HG03520 (cell line): ENCODE measurements around the gene CISTR.
"Not testable (repeated sequence)": the region's sequence is repeated elsewhere in the genome, so short reads cannot be mapped to it uniquely, and the experiment has no call there.

Experiments
- ATAC-seq: cut with Tn5 transposase; IDR thresholded peaks from one replicate; pipeline ENCODE4 v1.9.1; 2021; ENCODE audit warnings: mild to moderate bottlenecking, moderate library complexity; ENCODE audit not compliant: unreplicated experiment

The CISTR gene

DNA sequence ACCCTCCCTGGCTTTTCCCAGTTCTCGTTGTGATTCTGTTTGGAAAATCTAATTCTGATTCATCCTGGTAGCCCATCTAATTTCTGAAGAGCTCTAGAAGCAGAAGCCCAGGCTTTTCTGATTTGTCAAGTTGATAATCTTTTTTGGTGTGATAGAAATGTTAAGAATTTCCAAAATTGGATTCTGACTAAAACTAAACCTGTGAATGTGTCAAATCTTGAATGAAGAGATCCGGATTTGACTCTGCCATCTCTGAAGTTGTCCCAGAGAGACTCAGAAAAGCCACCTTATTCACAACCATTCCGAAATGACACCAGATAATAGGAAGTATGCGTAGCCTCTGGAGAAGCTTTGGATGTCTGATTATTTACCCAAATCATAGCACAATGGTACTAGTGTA lies 12.8 kb upstream of the CISTR start:
- ATAC-seq: no peak

DNA sequence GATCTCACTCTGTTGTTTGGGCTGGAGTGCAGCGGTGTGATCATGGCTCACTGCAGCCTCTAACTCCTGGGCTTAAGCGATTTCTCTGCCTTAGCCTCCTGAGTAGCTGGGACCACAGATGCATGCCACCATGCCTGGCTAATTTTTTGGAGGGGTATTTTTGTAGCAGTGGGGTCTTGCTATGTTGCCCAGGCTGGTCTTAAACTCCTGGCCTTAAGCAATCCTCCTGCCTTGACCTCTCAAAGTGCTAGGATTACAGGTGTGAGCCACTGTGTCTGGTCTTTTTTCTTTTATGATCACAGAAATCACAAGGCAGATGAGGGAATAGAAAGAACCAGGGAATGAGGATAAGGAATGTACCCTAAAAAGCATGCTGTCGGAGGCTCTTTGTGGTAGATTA lies 11.0 kb upstream of the CISTR start:
- not testable (repeated sequence) for ATAC-seq

DNA sequence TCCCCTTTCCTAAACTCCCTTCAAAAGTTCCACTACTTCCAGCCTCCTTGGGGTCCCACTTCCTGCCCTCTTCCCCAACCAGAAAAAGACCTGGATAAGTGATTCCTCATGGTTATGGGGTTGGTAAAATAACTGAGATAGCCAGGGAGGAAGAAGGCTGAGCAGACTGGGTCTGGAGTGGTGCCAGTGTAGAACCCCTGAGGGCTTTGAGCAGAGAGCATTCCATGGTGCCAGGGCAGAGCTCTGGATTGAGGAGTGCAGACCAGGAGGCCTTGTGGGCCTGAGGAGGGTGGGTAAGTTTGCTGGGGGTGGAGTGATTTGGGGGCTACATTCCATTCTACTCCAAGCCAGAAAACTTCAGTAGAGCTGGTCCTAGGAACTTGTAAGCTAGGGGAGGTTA lies 9.5 kb upstream of the CISTR start:
- no peak for ATAC-seq

DNA sequence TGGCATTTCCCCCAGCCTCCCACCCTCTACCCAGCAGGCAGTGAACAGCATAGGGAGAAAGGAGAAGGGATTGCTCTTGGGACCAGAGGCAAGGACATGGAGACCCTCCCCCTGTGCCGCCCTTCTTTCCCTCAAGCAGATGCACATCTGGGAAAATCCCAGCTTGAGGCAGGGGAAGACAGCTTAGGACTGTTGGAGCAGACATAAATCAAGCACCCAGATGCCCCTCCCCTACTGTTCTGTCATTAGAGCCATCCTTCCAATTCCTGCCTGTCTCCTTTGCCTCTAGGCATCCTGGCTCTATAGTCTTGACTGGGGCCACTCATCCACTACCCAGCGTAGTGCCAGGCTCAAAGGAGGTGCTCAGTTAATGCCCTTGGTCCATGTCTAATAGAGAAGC lies 7.5 kb upstream of the CISTR start:
- ATAC-seq: no peak

DNA sequence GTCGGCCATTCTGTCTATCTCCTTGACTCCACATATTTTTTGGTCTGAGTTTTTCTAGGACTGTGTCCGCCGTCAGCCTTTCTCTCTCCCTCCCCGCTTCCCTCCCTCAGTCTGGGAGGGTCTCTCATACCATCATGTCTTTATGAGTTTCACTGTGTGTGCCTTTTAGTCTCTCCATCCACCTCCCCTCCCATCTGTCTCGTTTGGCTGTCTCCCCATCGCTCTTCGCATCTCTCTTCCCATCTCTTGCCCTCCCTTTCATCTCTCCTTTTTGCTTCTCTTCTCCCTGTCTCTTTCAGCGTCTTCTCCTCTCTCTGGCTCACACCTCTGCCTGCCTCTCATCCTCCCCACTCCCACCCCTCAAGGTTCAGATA lies 6.9 kb upstream of the CISTR start:
- ATAC-seq: no peak

DNA sequence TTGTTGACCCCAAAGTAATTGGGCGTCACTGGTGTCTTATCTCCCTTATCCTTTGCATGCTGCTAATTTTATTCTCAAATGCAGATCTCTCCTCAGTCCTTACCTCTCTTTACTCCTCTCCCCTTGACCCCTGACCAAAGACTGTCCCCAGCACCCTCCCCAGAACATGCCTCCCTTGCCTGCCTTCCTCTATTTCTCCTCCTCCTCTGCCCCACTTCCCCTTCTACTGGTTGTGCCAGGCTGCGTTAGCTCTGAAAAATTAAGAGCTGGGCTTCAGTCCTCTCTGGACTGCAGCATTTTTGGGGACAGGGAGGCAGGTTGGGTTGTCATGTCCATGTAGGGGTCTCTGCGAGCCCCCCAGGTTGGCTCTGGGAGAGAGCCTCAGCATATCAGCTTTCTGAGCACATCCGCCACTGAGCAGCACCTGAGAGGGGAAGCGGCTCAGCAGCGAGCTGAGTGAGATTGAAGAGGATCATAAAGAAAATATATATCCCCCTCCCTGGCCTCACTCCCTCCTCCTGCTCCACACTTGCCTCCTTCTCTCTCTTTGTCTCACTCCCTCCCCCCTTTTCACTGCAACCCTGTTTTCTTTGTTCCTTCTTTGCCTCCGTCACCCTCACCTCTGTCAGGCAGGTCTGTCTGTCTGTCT lies 6.4 kb upstream of the CISTR start:
- ATAC-seq: no peak

DNA sequence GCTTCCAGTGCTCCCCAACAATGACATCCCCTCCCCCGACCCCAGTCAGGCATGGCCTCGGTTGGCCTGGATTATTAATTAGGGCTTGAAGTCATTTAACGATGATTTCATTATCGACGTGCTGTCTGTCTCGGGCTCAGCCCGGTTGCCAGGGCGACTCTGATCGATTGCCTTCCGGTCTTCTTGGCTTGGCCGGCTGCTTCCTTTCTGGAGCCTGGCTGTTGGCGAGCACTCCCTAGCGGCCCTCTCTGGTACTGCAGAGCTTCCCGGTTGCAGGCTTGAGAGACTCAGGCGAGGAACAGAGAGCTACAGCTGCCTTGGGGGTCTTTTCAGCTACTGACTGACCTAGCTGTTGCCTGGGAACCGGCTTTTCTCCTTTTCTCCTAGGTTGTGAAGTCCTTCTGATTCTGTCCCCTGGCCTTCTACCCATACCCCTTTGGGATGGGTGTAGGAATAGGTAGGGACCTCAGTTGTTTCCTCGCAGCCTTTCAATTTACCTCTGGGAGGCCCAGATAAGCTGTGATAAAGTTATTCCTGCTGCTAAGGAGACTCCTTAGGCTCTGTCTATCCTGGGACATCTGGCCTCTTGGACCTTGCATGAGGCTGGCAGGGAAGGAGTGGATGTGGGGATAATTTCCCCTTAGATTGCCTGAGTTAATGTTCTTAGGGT lies 5.5 kb upstream of the CISTR start:
- peak; percentile 79 for ATAC-seq

DNA sequence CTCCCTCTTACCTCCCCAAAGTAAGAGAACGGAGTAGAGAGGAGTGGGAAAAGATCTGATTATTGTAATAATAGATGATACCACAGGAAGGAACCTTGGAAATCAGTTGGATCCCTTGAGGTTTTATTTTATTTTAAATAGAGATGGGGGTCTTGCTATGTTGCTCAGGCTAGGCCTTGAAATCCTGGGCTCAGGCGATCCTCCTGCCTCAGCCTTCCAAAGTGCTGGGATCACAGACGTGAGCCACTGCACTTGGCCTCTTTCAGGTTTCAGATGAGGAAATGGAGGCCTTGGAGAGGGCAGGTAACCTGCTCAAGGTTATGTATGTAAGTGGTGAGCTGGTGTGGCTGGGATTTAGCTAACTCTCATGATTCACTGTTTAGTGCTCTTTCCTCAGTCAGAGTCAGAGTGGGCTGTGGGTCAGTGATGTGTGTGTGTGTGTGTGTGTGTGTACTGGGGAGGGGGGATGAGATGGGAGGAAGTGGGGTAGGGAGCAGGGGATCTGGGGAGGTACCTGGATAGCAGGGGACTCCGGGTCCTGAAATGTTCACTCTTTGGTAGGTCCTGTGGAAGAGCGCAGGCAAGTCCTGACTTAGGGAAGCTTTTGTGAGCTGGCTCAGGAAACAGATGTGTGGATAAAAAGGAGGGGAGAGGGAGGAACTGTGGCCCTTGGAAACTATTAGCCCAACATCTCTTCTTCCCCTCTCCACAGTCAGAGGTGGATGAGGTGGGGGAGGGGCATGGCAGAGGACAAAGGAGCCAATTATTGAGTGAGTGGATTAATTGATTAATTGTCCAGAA lies 4.7 kb upstream of the CISTR start:
- no peak for ATAC-seq

DNA sequence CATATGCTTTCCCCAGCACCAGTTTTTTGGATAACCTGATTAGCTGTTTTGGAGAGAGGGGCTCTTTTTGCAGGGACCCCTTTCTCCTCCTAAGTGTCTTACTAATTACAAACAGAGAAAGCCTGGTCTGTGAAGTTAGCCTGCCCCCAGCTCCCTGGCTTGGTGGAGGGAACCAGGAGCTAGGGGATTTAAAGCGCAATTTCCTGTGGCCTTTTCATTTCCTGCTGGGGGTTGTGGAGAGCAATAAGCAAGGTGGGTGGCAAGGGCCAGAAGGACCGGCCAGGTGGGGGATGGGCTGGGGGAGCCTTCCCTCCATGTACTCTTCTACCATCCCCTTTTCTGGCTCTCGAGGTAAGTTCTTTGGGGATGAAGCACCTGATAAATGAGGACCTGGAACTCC lies 4.1 kb upstream of the CISTR start:
- no peak for ATAC-seq

DNA sequence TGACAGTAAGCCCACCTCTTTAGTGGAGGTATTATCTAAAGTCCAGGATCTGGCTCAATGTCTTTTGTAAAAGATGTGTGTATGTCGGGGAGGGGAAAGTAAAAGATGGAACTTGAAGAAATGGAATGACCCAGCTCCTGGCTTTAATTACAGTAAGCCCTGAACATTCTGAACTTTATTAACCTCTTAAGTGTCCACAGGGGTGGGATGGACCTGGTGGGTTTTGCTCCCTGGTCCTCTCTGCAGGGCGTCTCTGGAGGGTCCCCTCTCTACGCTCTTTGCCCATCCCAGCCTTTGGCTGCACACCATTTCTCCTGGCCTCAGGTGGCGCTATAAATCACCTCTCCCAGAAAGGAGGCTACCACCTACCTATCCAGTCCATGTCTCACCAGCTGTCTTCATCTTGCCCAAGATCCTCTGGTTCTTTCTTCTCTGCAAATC lies 3.7 kb upstream of the CISTR start:
- no peak for ATAC-seq

DNA sequence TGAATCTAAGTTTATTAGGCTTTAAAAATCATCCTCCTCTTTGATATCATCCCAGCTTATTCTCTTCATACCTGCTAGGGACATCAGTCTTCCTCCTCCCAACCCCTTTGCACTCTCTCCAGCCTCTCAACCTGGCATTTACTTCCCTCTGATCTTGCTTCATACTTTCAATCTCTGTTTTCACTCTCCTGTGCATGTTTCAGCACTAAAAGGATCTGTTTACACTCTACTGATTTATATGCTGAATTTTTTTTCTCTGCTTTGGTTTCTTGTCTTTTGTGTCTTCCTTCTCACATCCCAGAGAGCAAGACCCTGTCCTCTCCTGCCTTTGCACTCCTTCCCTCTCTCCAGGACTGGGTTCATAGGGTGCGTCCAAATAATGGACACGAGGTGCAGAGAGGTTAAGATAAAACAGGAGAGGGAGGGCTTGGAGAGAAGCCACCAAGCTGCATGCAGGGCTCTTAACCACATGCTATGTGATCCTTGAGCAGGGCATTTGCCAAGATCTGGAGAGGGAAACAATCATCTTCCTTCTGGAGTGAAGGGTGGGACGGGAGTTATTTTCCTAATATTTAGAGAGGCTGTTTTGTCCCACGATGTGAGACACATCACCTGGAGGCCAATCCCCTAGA lies 3.0 kb upstream of the CISTR start:
- no peak for ATAC-seq

DNA sequence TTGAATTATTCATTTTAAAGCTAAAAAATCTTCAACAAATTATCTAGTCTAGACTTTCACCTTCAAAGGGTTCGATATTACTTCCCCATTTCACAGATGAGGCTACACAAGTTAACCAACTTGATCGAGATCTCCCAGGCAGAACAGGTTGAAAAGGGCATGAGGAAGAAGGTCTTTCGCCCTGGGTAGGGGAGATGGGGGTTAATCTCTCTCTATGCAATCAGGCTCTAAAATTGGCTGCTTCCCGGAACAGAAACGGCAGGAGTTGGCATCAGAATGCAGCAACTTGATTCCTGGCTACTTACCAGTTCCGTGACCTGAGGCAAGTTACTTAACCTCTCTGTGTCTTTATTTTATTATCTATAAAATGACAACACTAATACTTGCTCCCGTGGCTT lies 2.4 kb upstream of the CISTR start:
- ATAC-seq: no peak

DNA sequence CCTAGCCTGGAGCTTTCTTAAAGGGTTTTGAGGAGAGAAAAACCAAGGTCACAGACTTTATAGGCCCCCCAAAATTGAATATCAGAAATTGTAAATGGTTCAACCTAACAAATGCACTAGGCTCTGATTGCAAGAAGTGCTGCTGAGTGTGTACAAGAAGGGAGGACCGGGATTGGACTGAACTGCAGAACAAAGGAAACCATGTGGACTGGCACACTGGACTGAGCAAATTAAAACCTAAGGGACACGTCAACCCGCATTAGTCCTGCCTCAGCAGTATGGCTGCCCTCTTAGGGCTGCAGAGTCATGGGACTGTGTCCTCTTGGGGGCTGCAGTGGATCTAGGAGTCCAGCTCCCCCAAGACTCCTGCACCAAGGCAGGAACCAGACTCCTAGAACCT lies 842 bp upstream of the CISTR start:
- no peak for ATAC-seq

DNA sequence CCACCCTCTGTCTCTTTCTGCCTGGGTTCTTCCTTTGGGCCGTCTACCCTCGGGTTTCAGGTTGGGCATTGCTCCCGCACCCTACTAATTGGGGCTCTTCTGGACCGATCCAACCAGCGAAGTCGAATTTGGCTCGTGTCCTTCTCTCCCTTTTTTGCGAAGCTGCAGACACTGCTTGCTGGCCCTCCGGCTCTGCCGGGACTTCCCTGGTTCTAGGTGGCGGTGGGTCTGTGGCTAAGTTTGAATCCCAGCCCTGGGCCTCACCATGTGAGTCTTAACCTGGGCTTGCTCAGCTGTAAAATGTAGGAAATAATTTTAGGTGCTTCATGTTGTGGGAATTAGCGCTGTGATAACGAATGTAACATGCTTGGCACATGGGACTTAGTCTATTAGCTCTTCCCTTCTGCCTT lies 418 bp upstream of the CISTR start:
- ATAC-seq: no peak

DNA sequence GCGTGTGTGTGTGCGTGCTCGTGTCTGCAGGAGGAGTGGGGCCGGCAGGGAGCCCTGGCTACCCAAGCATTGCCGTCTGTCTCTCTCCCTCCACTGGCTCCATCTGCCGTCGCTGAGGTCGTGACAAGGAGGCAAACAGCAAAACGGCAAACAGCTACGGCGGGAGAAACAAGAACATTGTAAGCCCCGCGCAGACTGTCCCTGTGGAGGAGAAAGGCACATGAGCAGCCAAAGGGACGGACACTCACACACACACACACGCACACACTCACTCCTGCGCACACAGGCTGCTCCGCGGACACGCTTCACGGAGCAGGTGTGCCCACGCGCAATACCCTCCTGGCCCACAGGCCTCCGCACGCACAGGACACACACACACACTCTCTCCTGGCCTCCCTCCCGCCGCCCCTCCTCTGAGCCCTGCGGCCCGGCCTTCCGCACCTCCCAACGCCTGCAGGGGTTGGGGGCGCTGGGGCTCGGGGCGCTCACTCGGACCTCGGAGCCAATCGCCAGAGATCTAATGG lies 905 bp downstream of the CISTR start:
- ATAC-seq: no peak

DNA sequence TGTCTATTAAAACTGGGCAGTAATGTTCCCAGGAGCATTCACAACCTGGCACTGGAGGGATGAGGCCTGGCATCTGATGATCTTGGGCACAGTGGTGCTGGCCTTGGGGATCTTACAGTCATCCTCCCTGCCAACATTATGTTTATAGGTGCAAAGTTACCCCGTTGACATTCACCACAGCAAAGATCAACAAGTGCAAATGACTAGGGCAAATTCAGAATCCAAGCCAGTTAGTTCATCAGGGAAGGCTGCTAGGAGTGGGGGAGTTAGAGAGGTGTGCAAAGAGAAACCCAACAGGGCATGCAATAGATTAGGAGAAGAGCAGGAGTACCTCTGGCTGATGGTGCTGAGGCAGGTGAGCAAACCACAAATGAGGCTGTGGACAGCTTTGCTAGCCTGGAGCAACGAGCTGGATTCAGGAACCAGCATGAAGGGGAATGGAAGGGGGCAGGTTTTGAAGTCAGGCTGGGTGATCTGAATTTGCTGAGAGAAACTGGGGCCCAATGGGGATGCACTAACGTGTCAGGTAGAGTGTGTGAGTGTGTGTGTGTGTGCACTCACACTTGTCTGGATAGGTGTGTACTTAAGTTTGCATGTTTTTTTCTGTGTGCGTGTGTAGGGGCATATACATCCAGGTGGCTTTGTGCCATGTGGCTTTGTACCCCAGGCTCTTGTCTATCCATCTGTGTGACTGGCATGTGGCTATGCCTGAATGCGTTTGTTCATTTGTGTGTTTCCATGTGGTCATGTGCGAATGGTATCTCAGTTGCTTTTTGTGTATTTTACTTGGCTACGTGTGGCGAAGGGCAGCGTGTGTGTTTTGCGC lies 1.6 kb downstream of the CISTR start:
- no peak for ATAC-seq

DNA sequence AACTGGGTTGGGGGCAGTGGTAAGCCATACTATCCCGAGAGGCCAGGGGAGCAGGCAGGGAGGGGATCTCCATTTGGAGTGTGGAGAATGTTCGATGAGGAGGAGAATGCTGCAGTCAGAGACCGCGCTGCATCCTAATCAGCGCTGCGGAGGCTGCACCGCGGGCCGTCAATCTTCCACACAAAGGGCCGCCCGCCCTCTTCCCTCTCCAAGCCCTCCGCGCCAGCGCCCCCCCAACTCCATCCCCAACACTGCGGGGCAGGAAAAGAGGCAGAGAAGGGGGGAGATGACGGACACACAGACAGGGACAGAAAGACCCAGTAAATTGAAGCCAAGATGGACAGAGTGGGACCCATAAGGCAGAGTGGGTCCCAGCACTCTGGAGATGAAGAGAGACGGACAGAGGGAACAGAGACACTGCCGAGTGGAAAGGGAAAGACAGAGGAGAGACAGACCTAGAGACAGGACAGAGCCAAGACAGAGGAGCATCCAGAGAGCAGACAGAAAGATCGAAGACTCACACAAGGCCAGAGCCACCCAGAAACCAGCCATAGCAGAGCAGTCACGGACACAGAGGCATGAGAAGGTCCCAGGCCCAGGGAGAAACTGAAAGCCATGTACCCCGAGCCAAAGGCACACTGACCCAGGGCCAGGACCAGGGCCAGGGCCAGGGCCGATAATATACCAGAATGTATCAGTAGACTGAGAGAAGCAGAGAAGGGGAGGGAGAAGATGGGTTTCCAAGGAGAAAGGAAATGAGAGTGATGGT lies 3.5 kb downstream of the CISTR start:
- no peak for ATAC-seq

DNA sequence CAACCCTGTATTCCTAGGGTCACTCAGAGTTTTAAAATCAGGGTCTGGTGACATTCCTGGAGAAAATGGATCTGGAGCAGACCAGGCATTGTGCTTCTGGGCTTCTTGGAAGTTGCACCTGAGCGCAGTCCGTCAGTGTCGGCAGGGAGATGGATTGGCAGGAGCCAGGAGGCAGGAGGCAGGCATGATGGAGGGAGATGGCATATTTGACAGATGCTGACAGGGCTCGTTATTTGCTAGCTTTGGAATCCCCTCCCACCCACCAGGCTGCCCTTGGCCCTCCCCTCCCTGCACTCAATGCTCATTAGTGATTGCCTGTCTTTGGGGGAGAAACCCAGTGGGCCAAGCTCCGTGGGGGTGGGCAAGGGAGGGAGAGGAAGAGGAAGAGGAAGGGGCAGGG lies 4.7 kb downstream of the CISTR start:
- ATAC-seq: no peak

DNA sequence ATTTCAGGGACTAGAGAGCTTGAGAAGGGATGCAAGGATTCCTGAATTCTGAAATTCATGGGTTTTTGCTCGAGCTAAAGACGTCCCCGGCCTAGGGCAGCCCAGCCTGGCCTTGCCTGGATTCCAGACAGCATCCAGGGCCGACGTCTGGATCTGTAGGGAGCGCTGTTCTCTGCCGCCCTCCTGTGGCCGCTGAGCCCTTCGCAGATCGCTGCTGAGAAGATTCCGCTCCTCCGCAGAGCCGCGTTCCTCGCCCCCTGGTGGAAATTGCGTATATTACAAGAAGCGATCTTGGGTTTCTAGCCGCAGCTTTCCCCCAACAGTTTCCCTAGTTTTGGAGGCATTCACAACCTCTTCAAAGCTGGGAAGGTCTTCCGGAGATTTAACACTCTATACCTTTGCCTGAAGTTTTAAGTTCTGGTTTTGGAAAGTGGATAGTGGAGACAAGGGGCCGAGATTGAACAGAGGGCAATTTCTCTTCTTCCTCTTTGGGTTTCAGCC lies 5.1 kb downstream of the CISTR start:
- ATAC-seq: no peak

DNA sequence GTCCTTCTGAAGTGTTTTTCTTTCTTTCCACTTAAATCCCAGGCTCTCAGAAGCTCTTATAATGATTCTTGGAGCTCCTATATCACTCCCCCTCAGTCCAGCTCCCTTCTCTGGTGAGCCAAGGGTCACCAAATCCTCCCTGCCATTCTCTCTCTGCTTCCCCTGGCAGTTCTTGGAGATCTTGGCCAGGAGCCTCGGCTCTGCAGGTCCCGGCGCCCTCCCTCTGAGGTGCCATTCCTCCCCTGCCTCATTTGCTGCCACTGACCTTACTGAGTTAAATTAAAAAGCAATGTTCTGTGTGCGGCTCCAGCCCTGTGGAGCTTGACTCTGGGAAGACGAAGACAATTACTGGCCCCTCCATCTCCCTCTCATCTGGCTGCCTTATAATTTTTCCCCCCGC lies 7.0 kb downstream of the CISTR start:
- ATAC-seq: no peak
